Measurements from ENCODE around the gene CYP4F22.

The CYP4F22 gene

DNA sequence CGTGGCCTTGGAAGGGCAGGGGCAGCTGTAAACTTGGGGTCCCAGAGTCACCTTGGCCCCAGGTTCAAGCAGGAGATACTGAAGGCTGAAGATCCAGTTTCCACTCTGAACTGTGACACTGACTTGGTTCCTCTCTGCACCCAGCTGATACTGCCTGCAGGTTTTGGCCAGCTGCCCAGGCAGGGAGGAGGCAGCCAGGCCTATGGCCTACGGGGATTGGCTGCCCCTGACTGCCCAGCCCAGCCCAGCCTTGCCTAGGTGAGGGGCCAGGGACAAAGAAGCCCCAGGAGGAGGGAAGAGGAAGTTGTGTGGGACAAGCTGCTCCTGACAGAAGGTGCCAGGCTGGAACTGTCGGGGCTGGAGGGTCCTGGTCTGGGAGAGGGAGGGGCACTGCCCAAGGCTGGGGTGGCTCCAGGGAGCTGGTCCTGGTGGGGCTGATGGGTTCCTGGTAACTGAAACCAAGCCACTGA lies 55.0 kb downstream of the CYP4F22 start:
- Histone ChIP-seq H3K27me3 (ENCODE audit: insufficient read depth, low read length) (no peaks in the 10 kb centered on the region), H3K4me3 (ENCODE audit: low read length) (no peak overlapping the region), H3K9me3 (ENCODE audit: insufficient read depth, low read depth, low read length) (peaks cover 54% of the 10 kb centered on the region), H3K36me3 (ENCODE audit: insufficient read depth, low read depth, low read length) (no peaks in the 10 kb centered on the region), H3K4me1 (ENCODE audit: insufficient read depth, low read length) (no peaks in the 10 kb centered on the region), H3K27ac (ENCODE audit: low read length) (no peak overlapping the region), H3K9ac (ENCODE audit: low read depth, low read length) (no peak overlapping the region)

DNA sequence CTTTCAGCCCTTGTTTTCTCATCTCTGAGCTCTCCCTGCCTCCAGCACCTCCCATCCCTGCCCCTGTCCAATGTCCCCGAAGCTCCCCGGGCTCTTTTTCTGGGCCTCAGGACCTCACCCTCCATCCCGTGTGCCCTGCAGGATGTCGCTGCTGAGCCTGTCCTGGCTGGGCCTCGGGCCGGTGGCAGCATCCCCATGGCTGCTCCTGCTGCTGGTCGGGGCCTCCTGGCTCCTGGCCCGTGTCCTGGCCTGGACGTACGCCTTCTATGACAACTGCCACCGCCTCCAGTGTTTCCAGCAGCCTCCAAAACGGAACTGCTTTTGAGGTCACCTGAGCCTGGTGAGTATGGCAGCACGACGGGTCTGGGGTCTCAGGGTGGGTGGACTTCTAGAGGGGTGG lies 55.6 kb downstream of the CYP4F22 start:
- Histone ChIP-seq H3K4me1 (ENCODE audit: insufficient read depth, low read length) (no peaks in the 10 kb centered on the region), H3K9me3 (ENCODE audit: insufficient read depth, low read depth, low read length) (peaks cover 60% of the 10 kb centered on the region), H3K4me3 (ENCODE audit: low read length) (no peak overlapping the region), H3K27ac (ENCODE audit: low read length) (no peak overlapping the region), H3K36me3 (ENCODE audit: insufficient read depth, low read depth, low read length) (no peaks in the 10 kb centered on the region), H3K27me3 (ENCODE audit: insufficient read depth, low read length) (no peaks in the 10 kb centered on the region), H3K9ac (ENCODE audit: low read depth, low read length) (no peak overlapping the region)

- Histone ChIP-seq H3K27me3 (ENCODE audit: insufficient read depth, low read length) (no peaks in the 10 kb centered on the region), H3K9ac (ENCODE audit: low read depth, low read length) (no peak overlapping the region), H3K27ac (ENCODE audit: low read length) (no peak overlapping the region), H3K4me3 (ENCODE audit: low read length) (no peak overlapping the region), H3K9me3 (ENCODE audit: insufficient read depth, low read depth, low read length) (peaks cover 67% of the 10 kb centered on the region), H3K4me1 (ENCODE audit: insufficient read depth, low read length) (no peaks in the 10 kb centered on the region), H3K36me3 (ENCODE audit: insufficient read depth, low read depth, low read length) (no peaks in the 10 kb centered on the region)
These were observed 56.3 kb downstream of the CYP4F22 start for GRCh38 chr19:15564534-15565168.

DNA sequence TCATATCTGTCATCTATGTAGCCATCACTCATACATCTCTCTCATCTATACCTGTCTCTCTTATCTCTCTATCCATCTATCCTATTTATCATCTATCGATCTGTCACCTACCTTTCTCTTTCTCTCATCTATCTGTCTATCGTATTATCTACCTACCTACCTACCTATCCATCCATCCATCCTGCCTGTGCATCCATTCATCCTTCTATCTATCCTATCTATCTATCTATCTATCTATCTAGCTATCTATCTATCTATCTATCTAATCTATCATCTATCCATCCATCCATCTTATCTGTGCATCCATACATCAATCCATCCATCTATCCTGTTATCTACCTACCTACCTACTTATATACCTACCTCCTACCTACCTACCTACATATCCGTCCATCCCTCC lies 62.1 kb downstream of the CYP4F22 start:
- H3K27ac ChIP-seq (ENCODE audit: low read length): no peak overlapping the region
- H3K36me3 ChIP-seq (ENCODE audit: insufficient read depth, low read depth, low read length): no peaks in the 10 kb centered on the region
- no peak overlapping the region for H3K4me3 ChIP-seq (ENCODE audit: low read length)
- H3K4me1 ChIP-seq (ENCODE audit: insufficient read depth, low read length): no peaks in the 10 kb centered on the region
- H3K9me3 ChIP-seq (ENCODE audit: insufficient read depth, low read depth, low read length): peaks cover 78% of the 10 kb centered on the region
- H3K9ac ChIP-seq (ENCODE audit: low read depth, low read length): no peak overlapping the region
- no peaks in the 10 kb centered on the region for H3K27me3 ChIP-seq (ENCODE audit: insufficient read depth, low read length)

DNA sequence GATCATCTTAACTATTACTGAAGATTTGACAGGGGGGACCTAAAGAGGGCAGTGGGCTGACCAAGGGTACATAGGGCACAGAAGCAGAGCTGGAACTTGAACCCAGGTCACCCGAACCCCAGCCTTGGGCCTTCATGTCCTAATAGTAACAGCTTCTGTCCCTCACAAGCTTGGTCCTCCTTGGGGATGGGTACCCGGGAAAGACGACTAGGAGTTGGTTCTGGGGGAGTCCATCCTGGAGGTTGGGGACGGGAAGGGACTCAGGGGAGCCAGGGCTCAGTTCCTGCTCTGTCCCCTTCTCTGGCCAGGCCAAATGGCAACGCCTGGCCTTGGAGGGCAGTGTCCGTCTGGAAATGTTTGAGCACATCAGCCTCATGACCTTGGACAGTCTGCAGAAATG lies 67.1 kb downstream of the CYP4F22 start:
- H3K9ac ChIP-seq (ENCODE audit: low read depth, low read length): no peak overlapping the region
- no peak overlapping the region for H3K4me3 ChIP-seq (ENCODE audit: low read length)
- no peaks in the 10 kb centered on the region for H3K27me3 ChIP-seq (ENCODE audit: insufficient read depth, low read length)
- H3K9me3 ChIP-seq (ENCODE audit: insufficient read depth, low read depth, low read length): peaks cover 74% of the 10 kb centered on the region
- H3K4me1 ChIP-seq (ENCODE audit: insufficient read depth, low read length): no peaks in the 10 kb centered on the region
- H3K36me3 ChIP-seq (ENCODE audit: insufficient read depth, low read depth, low read length): no peaks in the 10 kb centered on the region
- H3K27ac ChIP-seq (ENCODE audit: low read length): no peak overlapping the region

GRCh38 chr19:15576526-15577156 lies 68.3 kb downstream of the CYP4F22 start:
- H3K4me3 ChIP-seq (ENCODE audit: low read length): no peak overlapping the region
- H3K27me3 ChIP-seq (ENCODE audit: insufficient read depth, low read length): no peaks in the 10 kb centered on the region
- H3K9me3 ChIP-seq (ENCODE audit: insufficient read depth, low read depth, low read length): peaks cover 75% of the 10 kb centered on the region
- H3K4me1 ChIP-seq (ENCODE audit: insufficient read depth, low read length): no peaks in the 10 kb centered on the region
- H3K27ac ChIP-seq (ENCODE audit: low read length): no peak overlapping the region
- H3K36me3 ChIP-seq (ENCODE audit: insufficient read depth, low read depth, low read length): no peaks in the 10 kb centered on the region
- H3K9ac ChIP-seq (ENCODE audit: low read depth, low read length): no peak overlapping the region

- Histone ChIP-seq H3K36me3 (ENCODE audit: insufficient read depth, low read depth, low read length) (no peaks in the 10 kb centered on the region), H3K27ac (ENCODE audit: low read length) (no peak overlapping the region), H3K4me3 (ENCODE audit: low read length) (no peak overlapping the region; the same call in 1 of the 2 replicates), H3K27me3 (ENCODE audit: insufficient read depth, low read length) (no peaks in the 10 kb centered on the region), H3K4me1 (ENCODE audit: insufficient read depth, low read length) (no peaks in the 10 kb centered on the region), H3K9ac (ENCODE audit: low read depth, low read length) (no peak overlapping the region), H3K9me3 (ENCODE audit: insufficient read depth, low read depth, low read length) (peaks cover 75% of the 10 kb centered on the region)
These were observed 69.0 kb downstream of the CYP4F22 start for GRCh38 chr19:15577184-15577771.

DNA sequence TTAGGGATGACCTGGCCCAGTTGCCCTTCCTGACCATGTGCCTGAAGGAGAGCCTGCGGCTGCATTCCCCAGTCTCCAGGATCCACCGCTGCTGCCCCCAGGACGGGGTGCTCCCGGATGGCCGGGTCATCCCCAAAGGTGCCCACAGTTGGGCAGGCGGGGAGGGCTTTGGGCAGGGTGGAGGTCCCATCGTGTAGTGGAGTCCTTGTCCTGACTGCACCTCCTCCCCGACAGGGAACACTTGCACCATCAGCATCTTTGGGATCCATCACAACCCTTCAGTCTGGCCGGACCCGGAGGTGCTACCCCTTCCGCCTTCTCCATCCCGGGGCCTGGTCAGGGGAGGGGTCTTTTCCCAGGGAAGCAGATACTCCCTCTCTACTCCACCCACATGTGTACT lies 75.0 kb downstream of the CYP4F22 start:
- H3K4me1 ChIP-seq (ENCODE audit: insufficient read depth, low read length): no peaks in the 10 kb centered on the region
- no peak overlapping the region for H3K4me3 ChIP-seq (ENCODE audit: low read length)
- no peak overlapping the region for H3K9ac ChIP-seq (ENCODE audit: low read depth, low read length)
- no peaks in the 10 kb centered on the region for H3K36me3 ChIP-seq (ENCODE audit: insufficient read depth, low read depth, low read length)
- no peak overlapping the region for H3K27ac ChIP-seq (ENCODE audit: low read length)
- H3K27me3 ChIP-seq (ENCODE audit: insufficient read depth, low read length): no peaks in the 10 kb centered on the region
- H3K9me3 ChIP-seq (ENCODE audit: insufficient read depth, low read depth, low read length): peaks cover 59% of the 10 kb centered on the region

- no peak overlapping the region for H3K9ac ChIP-seq (ENCODE audit: low read depth, low read length)
- no peaks in the 10 kb centered on the region for H3K36me3 ChIP-seq (ENCODE audit: insufficient read depth, low read depth, low read length)
- H3K4me3 ChIP-seq (ENCODE audit: low read length): no peak overlapping the region
- H3K4me1 ChIP-seq (ENCODE audit: insufficient read depth, low read length): no peaks in the 10 kb centered on the region
- peaks cover 61% of the 10 kb centered on the region for H3K9me3 ChIP-seq (ENCODE audit: insufficient read depth, low read depth, low read length)
- no peak overlapping the region for H3K27ac ChIP-seq (ENCODE audit: low read length)
- no peaks in the 10 kb centered on the region for H3K27me3 ChIP-seq (ENCODE audit: insufficient read depth, low read length)
These were observed 75.8 kb downstream of the CYP4F22 start for GRCh38 chr19:15584095-15584494.

GRCh38 chr19:15584541-15585115 lies 76.3 kb downstream of the CYP4F22 start:
- Histone ChIP-seq H3K4me1 (ENCODE audit: insufficient read depth, low read length) (no peaks in the 10 kb centered on the region), H3K9ac (ENCODE audit: low read depth, low read length) (no peak overlapping the region), H3K27ac (ENCODE audit: low read length) (no peak overlapping the region), H3K4me3 (ENCODE audit: low read length) (no peak overlapping the region), H3K9me3 (ENCODE audit: insufficient read depth, low read depth, low read length) (peaks cover 64% of the 10 kb centered on the region), H3K36me3 (ENCODE audit: insufficient read depth, low read depth, low read length) (no peaks in the 10 kb centered on the region), H3K27me3 (ENCODE audit: insufficient read depth, low read length) (no peaks in the 10 kb centered on the region)

DNA sequence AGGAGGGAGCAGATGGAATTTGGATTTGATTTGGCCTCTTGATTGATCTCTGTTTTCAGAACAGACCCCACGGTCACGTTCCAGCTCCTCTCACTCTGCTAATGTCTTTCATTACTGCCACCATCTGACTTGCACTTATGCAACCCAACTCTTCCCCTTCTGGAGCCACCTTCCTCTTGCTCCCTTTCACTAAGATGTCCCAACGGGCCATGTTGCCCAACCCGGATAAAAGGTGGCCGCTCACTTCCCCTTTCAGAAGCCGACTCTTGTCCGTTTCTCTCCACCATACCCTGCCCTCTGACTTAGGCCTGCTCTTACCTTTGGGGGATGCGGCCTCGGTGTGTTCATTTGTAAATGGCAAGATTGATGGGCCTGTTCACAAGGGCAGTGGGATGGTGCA lies 79.3 kb downstream of the CYP4F22 start:
- Histone ChIP-seq H3K9ac (ENCODE audit: low read depth, low read length) (no peak overlapping the region), H3K27ac (ENCODE audit: low read length) (no peak overlapping the region)

GRCh38 chr19:15588265-15588664 lies 79.9 kb downstream of the CYP4F22 start:
- Histone ChIP-seq H3K9ac (ENCODE audit: low read depth, low read length) (no peak overlapping the region), H3K9me3 (ENCODE audit: insufficient read depth, low read depth, low read length) (peaks cover 71% of the 10 kb centered on the region), H3K36me3 (ENCODE audit: insufficient read depth, low read depth, low read length) (no peaks in the 10 kb centered on the region), H3K27ac (ENCODE audit: low read length) (no peak overlapping the region), H3K4me3 (ENCODE audit: low read length) (no peak overlapping the region), H3K27me3 (ENCODE audit: insufficient read depth, low read length) (no peaks in the 10 kb centered on the region), H3K4me1 (ENCODE audit: insufficient read depth, low read length) (no peaks in the 10 kb centered on the region)

More for the DNA sequence above, 79.3 kb downstream of the CYP4F22 start:
- H3K4me1 ChIP-seq (ENCODE audit: insufficient read depth, low read length): no peaks in the 10 kb centered on the region
- no peak overlapping the region for H3K4me3 ChIP-seq (ENCODE audit: low read length)
- no peaks in the 10 kb centered on the region for H3K27me3 ChIP-seq (ENCODE audit: insufficient read depth, low read length)
- no peaks in the 10 kb centered on the region for H3K36me3 ChIP-seq (ENCODE audit: insufficient read depth, low read depth, low read length)
- peaks cover 72% of the 10 kb centered on the region for H3K9me3 ChIP-seq (ENCODE audit: insufficient read depth, low read depth, low read length)

Data from iPS-20b (cell line).